GM19468 (cell line): ENCODE measurements around the gene NAXD.
"Not testable (repeated sequence)": the region's sequence is repeated elsewhere in the genome, so short reads cannot be mapped to it uniquely, and the experiment has no call there.

Experiments
- ATAC-seq: cut with Tn5 transposase; IDR thresholded peaks from one replicate; pipeline ENCODE4 v1.9.1; 2021; ENCODE audit warnings: mild to moderate bottlenecking, moderate library complexity, moderate number of reproducible peaks; ENCODE audit not compliant: unreplicated experiment; ENCODE audit errors: extremely low read depth

The NAXD gene

GRCh38 chr13:110627761-110628476, 12.6 kb downstream of the NAXD start:
- no peak for ATAC-seq

GRCh38 chr13:110628477-110628793, 13.1 kb downstream of the NAXD start:
- ATAC-seq, result no peak

GRCh38 chr13:110628952-110629701, 13.8 kb downstream of the NAXD start:
- no peak for ATAC-seq

GRCh38 chr13:110629735-110630134, 14.4 kb downstream of the NAXD start:
- no peak for ATAC-seq

- no peak for ATAC-seq
These were observed 15.3 kb downstream of the NAXD start for GRCh38 chr13:110630566-110631119.

GRCh38 chr13:110632255-110632654, 16.9 kb downstream of the NAXD start:
- not testable (repeated sequence) for ATAC-seq

- ATAC-seq, result no peak
These were observed 18.4 kb downstream of the NAXD start for GRCh38 chr13:110633776-110634175.

- ATAC-seq, result no peak
These were observed 19.2 kb downstream of the NAXD start for GRCh38 chr13:110634558-110634957.

- ATAC-seq, result no peak
These were observed 20.2 kb downstream of the NAXD start for GRCh38 chr13:110635405-110636002.

GRCh38 chr13:110636053-110636475, 20.7 kb downstream of the NAXD start:
- no peak for ATAC-seq

GRCh38 chr13:110636701-110637201, 21.4 kb downstream of the NAXD start:
- no peak for ATAC-seq

GRCh38 chr13:110637275-110637674, 21.9 kb downstream of the NAXD start:
- ATAC-seq, result no peak

- no peak for ATAC-seq
These were observed 22.4 kb downstream of the NAXD start for GRCh38 chr13:110637747-110638146.

- no peak for ATAC-seq
These were observed 22.9 kb downstream of the NAXD start for GRCh38 chr13:110638257-110638656.

- ATAC-seq, result no peak
These were observed 23.8 kb downstream of the NAXD start for GRCh38 chr13:110638814-110639806.

GRCh38 chr13:110639935-110640334, 24.6 kb downstream of the NAXD start:
- ATAC-seq, result no peak

GRCh38 chr13:110640591-110641029, 25.3 kb downstream of the NAXD start:
- no peak for ATAC-seq

GRCh38 chr13:110641055-110642015, 26.0 kb downstream of the NAXD start:
- ATAC-seq, result no peak
